Tibial nerve (tissue), 3 donors: ENCODE data around the gene ERCC4.

ENCODE experiments used
- POLR2A ChIP-seq, 2 donors: fragments of 450-650 bp; IDR thresholded peaks; one replicate each; pipeline ENCODE4 v1.6.1; 2017; ENCODE audit warnings: antibody characterized with exemption in 2 of 2, mild to moderate bottlenecking in 2 of 2, moderate library complexity in 2 of 2
- TF ChIP-seq, protein P1 (sequence below), 5 experiments: fragments of 200-600 bp in 3 of 5; fragments of 450-650 bp in 2 of 5; sonication (generic) in 3 of 5; IDR thresholded peaks; one replicate each; pipeline ENCODE4 v1.5.1; 2016 to 2019; ENCODE audit warnings: antibody characterized with exemption in 5 of 5, mild to moderate bottlenecking in 3 of 5, moderate library complexity in 2 of 5

- TF ChIP-seq, protein P1, sequence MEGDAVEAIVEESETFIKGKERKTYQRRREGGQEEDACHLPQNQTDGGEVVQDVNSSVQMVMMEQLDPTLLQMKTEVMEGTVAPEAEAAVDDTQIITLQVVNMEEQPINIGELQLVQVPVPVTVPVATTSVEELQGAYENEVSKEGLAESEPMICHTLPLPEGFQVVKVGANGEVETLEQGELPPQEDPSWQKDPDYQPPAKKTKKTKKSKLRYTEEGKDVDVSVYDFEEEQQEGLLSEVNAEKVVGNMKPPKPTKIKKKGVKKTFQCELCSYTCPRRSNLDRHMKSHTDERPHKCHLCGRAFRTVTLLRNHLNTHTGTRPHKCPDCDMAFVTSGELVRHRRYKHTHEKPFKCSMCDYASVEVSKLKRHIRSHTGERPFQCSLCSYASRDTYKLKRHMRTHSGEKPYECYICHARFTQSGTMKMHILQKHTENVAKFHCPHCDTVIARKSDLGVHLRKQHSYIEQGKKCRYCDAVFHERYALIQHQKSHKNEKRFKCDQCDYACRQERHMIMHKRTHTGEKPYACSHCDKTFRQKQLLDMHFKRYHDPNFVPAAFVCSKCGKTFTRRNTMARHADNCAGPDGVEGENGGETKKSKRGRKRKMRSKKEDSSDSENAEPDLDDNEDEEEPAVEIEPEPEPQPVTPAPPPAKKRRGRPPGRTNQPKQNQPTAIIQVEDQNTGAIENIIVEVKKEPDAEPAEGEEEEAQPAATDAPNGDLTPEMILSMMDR (IDR thresholded peaks at IDR 0.05) = no peak
- TF ChIP-seq POLR2A (IDR thresholded peaks at IDR 0.05) = no peak
These were observed 48.9 kb downstream of the ERCC4 start for GRCh38 chr16:13968835-13969234.
